A673 (cell line): Measurements from ENCODE around the gene SEC14L6. TPM values are rescaled to one million over a fixed set of nuclear protein-coding genes. Genes with fewer than 3 reads are reported as not detected.

Source experiments
- BruUV-seq: library from RNA; stranded (reverse); fragments of 400-500 nt; replicated peaks from 2 replicates; lab custom pipeline; 2021; lab: Mats Ljungman, UMichigan
- CTCF ChIA-PET: fragments of 300-600 bp; sonication (Branson Sonifier 250); formaldehyde crosslinking; loops from one replicate; lab custom pipeline; 2022; ENCODE audit warnings: antibody characterized with exemption; lab: Charles Lee
- POLR2A ChIA-PET: fragments of 300-600 bp; sonication (Branson Sonifier 250); formaldehyde crosslinking; loops from one replicate; lab custom pipeline; 2022; ENCODE audit warnings: antibody characterized with exemption; ENCODE audit not compliant: low non-redundant PET; lab: Charles Lee
- DNase-seq: peaks from one replicate; pipeline ENCODE4 v3.0.0-alpha.2; 2015; ENCODE audit warnings: low spot score
- H3K27ac ChIP-seq: fragments of 200-600 bp; sonication (generic); 2 replicates; pipeline ENCODE4 v1.5.1; 2016; ENCODE audit warnings: mixed run types, low read depth, mild to moderate bottlenecking, mixed read lengths, antibody characterized with exemption, low read length; ENCODE audit not compliant: poor library complexity, severe bottlenecking
- H3K27me3 ChIP-seq: fragments of 200-600 bp; sonication (generic); replicated peaks from 2 replicates; pipeline ENCODE4 v1.6.1; 2017; ENCODE audit warnings: mixed run types, low read depth, mild to moderate bottlenecking, mixed read lengths, antibody characterized with exemption, low read length; ENCODE audit not compliant: insufficient read depth, poor library complexity
- H3K36me3 ChIP-seq: fragments of 200-600 bp; sonication (generic); 2 replicates; pipeline ENCODE4 v1.6.1; 2016; ENCODE audit warnings: mixed run types, mild to moderate bottlenecking, mixed read lengths, antibody characterized with exemption, low read length; ENCODE audit not compliant: insufficient read depth, poor library complexity, severe bottlenecking
- H3K4me1 ChIP-seq: fragments of 200-600 bp; sonication (generic); 2 replicates; pipeline ENCODE4 v1.6.1; 2017; ENCODE audit warnings: mixed run types, mild to moderate bottlenecking, mixed read lengths, antibody characterized with exemption, low read length; ENCODE audit not compliant: insufficient read depth, poor library complexity, severe bottlenecking
- H3K4me3 ChIP-seq: fragments of 200-600 bp; sonication (generic); 2 replicates; pipeline ENCODE4 v1.5.1; 2016; ENCODE audit warnings: low read depth, mixed run types, mild to moderate bottlenecking, mixed read lengths, low read length; ENCODE audit not compliant: poor library complexity, severe bottlenecking
- H3K9me3 ChIP-seq: fragments of 200-600 bp; sonication (generic); 2 replicates; pipeline ENCODE4 v1.6.1; 2016; ENCODE audit warnings: mixed run types, low read depth, mild to moderate bottlenecking, mixed read lengths, antibody characterized with exemption, low read length; ENCODE audit not compliant: poor library complexity, severe bottlenecking
- EZH2 ChIP-seq: fragments of 200-600 bp; sonication (generic); IDR thresholded peaks from 2 replicates; pipeline ENCODE4 v1.6.1; 2017; ENCODE audit warnings: borderline replicate concordance, low read depth, mild to moderate bottlenecking, mixed read lengths, antibody characterized with exemption, low read length; ENCODE audit not compliant: poor library complexity, severe bottlenecking
- intact Hi-C: fragments of 100-400 bp; cut with micrococcal nuclease; formaldehyde crosslinking; loops from one replicate; pipeline ENCODE4 v1.10.0; 2022; ENCODE audit not compliant: unreplicated experiment
- total RNA-seq: library from RNA; stranded (reverse); gene quantifications from 2 replicates; pipeline ENCODE4 v1.2.3, GENCODE V29; 2021
- TF ChIP-seq, protein P1 (sequence below): fragments of 300-800, 200-600 bp; sonication (generic); conservative IDR thresholded peaks from 2 replicates; pipeline ENCODE4 v1.5.1; 2017; ENCODE audit warnings: low read depth, mild to moderate bottlenecking, antibody characterized with exemption, low read length, moderate library complexity, mixed read lengths

Gene SEC14L6
- total RNA-seq, 1 experiment from 2014 or later, result not detected

GRCh38 chr22:30483169-30483568 is 63.4 kb downstream of the SEC14L6 start:
- Histone ChIP-seq H3K4me3 (no peak overlapping the region), H3K9me3 (no peaks in the 10 kb centered on the region), H3K27me3 (no peaks in the 10 kb centered on the region), H3K4me1 (no peaks in the 10 kb centered on the region), H3K27ac (no peak overlapping the region), H3K36me3 (no peaks in the 10 kb centered on the region)
- DNase-seq, result no peak
- ChIA-PET POLR2A (no interaction called here), CTCF (no interaction called here)
- intact Hi-C loops, result loop anchor here (5.0 kb wide), 1 partner anchor 196 kb away; the partner anchor contains the start of gene CASTOR1
- no TSS peak for BruUV-seq
- no peak for TF ChIP-seq EZH2

DNA sequence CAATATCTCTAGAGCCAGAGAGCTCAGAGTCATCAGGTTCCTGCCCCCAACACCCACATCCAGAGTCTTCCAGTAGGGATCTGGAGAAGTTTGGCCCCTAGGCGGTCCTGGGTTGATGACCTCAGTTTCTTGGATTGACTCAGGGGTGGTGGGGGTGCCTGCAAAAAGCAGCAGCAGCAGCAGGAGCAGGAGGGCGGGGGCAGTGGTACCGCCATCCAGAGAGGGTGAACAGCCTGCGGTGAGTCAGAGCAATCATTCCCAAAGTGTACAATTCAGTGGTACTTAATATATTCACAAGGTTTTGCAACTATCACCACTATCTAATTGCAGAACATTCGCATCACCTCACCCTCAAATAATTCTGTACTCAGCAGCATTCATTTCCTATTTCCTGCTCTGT is 64.8 kb downstream of the SEC14L6 start:
- intact Hi-C loops, result loop anchor here (5.0 kb wide), 1 partner anchor 194 kb away; the partner anchor contains the start of gene CASTOR1
- H3K4me3 ChIP-seq, result no peak overlapping the region
- CTCF ChIA-PET, result no interaction called here
- no peaks in the 10 kb centered on the region for H3K27me3 ChIP-seq
- BruUV-seq, result no TSS peak
- H3K27ac ChIP-seq, result no peak overlapping the region
- no peaks in the 10 kb centered on the region for H3K36me3 ChIP-seq
- POLR2A ChIA-PET, result no interaction called here
- H3K4me1 ChIP-seq, result no peaks in the 10 kb centered on the region
- TF ChIP-seq EZH2, result no peak
- no peaks in the 10 kb centered on the region for H3K9me3 ChIP-seq
- peak; percentile 71 for DNase-seq

DNA sequence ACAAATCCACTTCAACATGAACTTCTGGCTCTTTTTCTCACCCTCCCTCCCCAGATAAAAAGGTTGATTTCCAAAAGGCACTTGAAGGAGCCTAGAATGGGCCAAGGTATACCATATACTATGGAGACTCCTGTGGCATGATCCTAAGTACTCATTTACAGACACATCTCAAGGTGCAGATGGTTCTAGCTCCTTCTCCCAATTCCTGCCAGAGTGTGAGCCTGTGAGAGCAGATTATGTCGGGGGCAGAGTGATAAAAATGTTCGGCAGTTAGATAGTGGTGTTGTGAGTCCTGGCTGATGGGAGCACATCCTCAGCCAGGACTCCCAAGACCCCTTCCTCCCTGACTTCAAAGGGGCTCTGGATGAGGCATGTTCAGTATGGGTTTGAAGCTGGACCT is 66.6 kb downstream of the SEC14L6 start:
- Histone ChIP-seq H3K9me3 (no peaks in the 10 kb centered on the region), H3K4me3 (no peak overlapping the region), H3K27me3 (no peaks in the 10 kb centered on the region), H3K36me3 (no peaks in the 10 kb centered on the region), H3K4me1 (no peaks in the 10 kb centered on the region), H3K27ac (no peak overlapping the region)
- DNase-seq, result no peak
- TF ChIP-seq EZH2, result no peak
- TF ChIP-seq, protein P1, sequence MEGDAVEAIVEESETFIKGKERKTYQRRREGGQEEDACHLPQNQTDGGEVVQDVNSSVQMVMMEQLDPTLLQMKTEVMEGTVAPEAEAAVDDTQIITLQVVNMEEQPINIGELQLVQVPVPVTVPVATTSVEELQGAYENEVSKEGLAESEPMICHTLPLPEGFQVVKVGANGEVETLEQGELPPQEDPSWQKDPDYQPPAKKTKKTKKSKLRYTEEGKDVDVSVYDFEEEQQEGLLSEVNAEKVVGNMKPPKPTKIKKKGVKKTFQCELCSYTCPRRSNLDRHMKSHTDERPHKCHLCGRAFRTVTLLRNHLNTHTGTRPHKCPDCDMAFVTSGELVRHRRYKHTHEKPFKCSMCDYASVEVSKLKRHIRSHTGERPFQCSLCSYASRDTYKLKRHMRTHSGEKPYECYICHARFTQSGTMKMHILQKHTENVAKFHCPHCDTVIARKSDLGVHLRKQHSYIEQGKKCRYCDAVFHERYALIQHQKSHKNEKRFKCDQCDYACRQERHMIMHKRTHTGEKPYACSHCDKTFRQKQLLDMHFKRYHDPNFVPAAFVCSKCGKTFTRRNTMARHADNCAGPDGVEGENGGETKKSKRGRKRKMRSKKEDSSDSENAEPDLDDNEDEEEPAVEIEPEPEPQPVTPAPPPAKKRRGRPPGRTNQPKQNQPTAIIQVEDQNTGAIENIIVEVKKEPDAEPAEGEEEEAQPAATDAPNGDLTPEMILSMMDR, result no peak
- ChIA-PET POLR2A (no interaction called here), CTCF (no interaction called here)
- no TSS peak for BruUV-seq
- intact Hi-C loops, result loop anchor here (5.0 kb wide), 1 partner anchor 193 kb away; the partner anchor contains the start of gene CASTOR1

GRCh38 chr22:30474683-30475424 is 71.7 kb downstream of the SEC14L6 start:
- POLR2A ChIA-PET, result no interaction called here
- no peak for DNase-seq
- Histone ChIP-seq H3K4me3 (no peak overlapping the region), H3K36me3 (no peaks in the 10 kb centered on the region), H3K4me1 (no peaks in the 10 kb centered on the region), H3K9me3 (no peaks in the 10 kb centered on the region), H3K27ac (no peak overlapping the region), H3K27me3 (no peaks in the 10 kb centered on the region)
- CTCF ChIA-PET, result no interaction called here
- intact Hi-C loops, result no loop called here
- TF ChIP-seq, protein P1, result no peak
- no peak for TF ChIP-seq EZH2
- no TSS peak for BruUV-seq
